ENCODE data around the gene ACER3. TPM values are rescaled to one million over a fixed set of nuclear protein-coding genes. Genes with fewer than 3 reads are reported as not detected.

The ACER3 gene
- total RNA-seq, 1 donor from 2014 or later = 14.7 TPM

DNA sequence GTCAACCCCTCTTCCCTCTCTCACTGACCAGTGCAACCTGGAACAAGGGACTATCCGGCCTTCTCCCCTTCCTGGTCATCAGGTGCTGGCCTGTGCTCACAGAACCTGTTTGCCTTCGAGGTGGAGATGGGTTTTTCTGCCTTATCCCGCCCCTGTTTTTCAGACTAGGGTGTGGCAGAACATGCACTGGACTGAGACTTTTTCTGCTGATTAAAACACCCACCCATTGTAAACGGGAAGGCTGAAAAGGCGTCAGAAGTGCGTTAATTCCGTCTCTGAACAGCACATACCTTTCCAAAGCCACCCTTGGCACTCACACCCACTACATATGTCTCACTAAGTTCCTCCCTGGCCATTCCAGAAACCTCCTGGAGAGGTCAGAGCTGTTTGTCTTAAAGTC lies 169.1 kb downstream of the ACER3 start:
- Mint-ChIP-seq H3K27me3 (peaks cover 41% of the 10 kb centered on the region), H3K4me3 (ENCODE audit: low read depth) (no peak overlapping the region), H3K27ac (no peak overlapping the region), H3K9me3 (ENCODE audit: low read depth) (no peaks in the 10 kb centered on the region), H3K36me3 (ENCODE audit: insufficient read depth) (no peaks in the 10 kb centered on the region), H3K4me1 (ENCODE audit: low read depth) (peaks cover 6% of the 10 kb centered on the region)
- TF ChIP-seq, protein P1, sequence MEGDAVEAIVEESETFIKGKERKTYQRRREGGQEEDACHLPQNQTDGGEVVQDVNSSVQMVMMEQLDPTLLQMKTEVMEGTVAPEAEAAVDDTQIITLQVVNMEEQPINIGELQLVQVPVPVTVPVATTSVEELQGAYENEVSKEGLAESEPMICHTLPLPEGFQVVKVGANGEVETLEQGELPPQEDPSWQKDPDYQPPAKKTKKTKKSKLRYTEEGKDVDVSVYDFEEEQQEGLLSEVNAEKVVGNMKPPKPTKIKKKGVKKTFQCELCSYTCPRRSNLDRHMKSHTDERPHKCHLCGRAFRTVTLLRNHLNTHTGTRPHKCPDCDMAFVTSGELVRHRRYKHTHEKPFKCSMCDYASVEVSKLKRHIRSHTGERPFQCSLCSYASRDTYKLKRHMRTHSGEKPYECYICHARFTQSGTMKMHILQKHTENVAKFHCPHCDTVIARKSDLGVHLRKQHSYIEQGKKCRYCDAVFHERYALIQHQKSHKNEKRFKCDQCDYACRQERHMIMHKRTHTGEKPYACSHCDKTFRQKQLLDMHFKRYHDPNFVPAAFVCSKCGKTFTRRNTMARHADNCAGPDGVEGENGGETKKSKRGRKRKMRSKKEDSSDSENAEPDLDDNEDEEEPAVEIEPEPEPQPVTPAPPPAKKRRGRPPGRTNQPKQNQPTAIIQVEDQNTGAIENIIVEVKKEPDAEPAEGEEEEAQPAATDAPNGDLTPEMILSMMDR (IDR thresholded peaks at IDR 0.05; ENCODE audit: unreplicated experiment) = no peak
- no peak for DNase-seq (ENCODE audit: low spot score, unreplicated experiment)

DNA sequence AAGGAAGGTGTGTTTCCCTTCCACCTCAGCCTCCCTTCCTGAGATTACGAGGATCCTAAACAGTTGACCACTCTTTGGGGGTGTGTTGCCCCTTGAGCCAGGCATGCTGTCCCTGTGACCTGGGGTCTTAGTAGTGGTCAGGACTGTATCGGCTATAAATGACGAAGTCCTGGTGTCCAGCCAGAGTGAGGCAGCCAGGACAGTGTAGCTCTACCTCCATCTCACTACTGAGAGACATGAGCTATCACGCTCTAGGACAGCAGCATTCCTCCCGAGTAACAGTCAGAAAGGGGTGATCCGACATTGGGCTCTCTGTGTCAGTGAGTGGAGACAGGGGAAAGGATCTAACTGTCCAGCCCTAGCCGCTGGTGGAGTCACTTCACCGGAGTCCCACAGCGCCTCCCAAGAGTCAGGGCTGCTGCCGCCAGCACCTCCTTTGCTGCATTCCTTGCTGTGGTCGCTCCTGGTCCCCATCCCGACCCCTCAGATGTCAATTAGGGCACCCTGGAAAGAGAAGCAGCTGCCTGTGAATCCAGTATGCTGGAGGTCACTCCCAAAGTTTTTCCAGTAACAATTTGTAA lies 170.2 kb downstream of the ACER3 start:
- Mint-ChIP-seq H3K9me3 (ENCODE audit: low read depth) (no peaks in the 10 kb centered on the region), H3K36me3 (ENCODE audit: insufficient read depth) (no peaks in the 10 kb centered on the region), H3K4me1 (ENCODE audit: low read depth) (peaks cover 10% of the 10 kb centered on the region), H3K27ac (no peak overlapping the region), H3K4me3 (ENCODE audit: low read depth) (no peak overlapping the region), H3K27me3 (peaks cover 48% of the 10 kb centered on the region)
- no peak for DNase-seq (ENCODE audit: low spot score, unreplicated experiment)
- TF ChIP-seq, protein P1 (IDR thresholded peaks at IDR 0.05; ENCODE audit: unreplicated experiment) = no peak

DNA sequence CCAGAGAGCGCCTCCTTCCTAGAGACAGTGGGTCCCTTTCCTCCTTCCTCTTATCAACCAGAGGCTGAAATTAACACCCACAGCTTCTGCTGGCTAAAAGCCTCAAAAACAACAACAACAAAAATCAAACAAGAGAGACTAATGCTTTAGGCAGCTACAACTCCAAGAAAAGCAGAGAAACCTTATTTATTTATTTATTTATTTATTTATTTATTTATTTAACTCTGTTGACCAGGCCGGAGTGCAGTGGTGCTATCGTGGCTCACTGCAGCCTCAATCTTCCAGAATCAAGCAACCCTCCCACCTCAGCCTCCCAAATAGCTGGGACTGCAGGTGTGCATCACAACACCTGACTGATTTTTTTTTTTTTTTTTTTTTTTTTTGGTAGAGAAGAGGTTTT lies 170.9 kb downstream of the ACER3 start:
- H3K36me3 Mint-ChIP-seq (ENCODE audit: insufficient read depth) = no peaks in the 10 kb centered on the region
- TF ChIP-seq, protein P1 (IDR thresholded peaks at IDR 0.05; ENCODE audit: unreplicated experiment) = no peak
- peaks cover 50% of the 10 kb centered on the region for H3K27me3 Mint-ChIP-seq
- DNase-seq (ENCODE audit: low spot score, unreplicated experiment) = no peak
- H3K27ac Mint-ChIP-seq = no peak overlapping the region
- no peaks in the 10 kb centered on the region for H3K9me3 Mint-ChIP-seq (ENCODE audit: low read depth)
- H3K4me3 Mint-ChIP-seq (ENCODE audit: low read depth) = no peak overlapping the region
- H3K4me1 Mint-ChIP-seq (ENCODE audit: low read depth) = peaks cover 12% of the 10 kb centered on the region

DNA sequence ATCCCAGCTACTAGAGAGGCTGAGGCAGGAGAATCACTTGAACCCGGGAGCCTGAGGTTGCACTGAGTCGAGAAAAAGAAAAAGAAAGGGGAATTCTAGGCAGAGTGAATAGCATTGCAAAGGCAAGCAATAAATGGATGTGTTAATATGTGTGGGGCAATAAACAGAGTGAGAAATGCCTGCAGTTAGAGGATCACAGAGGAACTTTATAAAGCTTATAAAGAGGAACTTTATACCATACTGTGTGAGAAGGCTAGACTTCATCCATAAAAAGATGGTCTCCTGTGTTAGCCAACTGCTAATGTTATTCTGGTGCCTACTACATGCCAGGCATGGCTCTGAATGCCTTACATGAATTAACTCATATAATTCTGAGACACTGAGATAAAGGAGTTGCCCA lies 174.3 kb downstream of the ACER3 start:
- no peak for DNase-seq (ENCODE audit: low spot score, unreplicated experiment)
- Mint-ChIP-seq H3K4me1 (ENCODE audit: low read depth) (peaks cover 19% of the 10 kb centered on the region), H3K27ac (no peak overlapping the region), H3K9me3 (ENCODE audit: low read depth) (peaks cover 3% of the 10 kb centered on the region), H3K4me3 (ENCODE audit: low read depth) (no peak overlapping the region), H3K36me3 (ENCODE audit: insufficient read depth) (peaks cover 3% of the 10 kb centered on the region), H3K27me3 (peaks cover 55% of the 10 kb centered on the region)
- TF ChIP-seq, protein P1 (IDR thresholded peaks at IDR 0.05; ENCODE audit: unreplicated experiment) = no peak

- Mint-ChIP-seq H3K27me3 (peaks cover 52% of the 10 kb centered on the region), H3K9me3 (ENCODE audit: low read depth) (peaks cover 3% of the 10 kb centered on the region), H3K4me3 (ENCODE audit: low read depth) (no peak overlapping the region), H3K27ac (no peak overlapping the region), H3K36me3 (ENCODE audit: insufficient read depth) (peaks cover 3% of the 10 kb centered on the region), H3K4me1 (ENCODE audit: low read depth) (peaks cover 18% of the 10 kb centered on the region)
- TF ChIP-seq, protein P1 (IDR thresholded peaks at IDR 0.05; ENCODE audit: unreplicated experiment) = no peak
- DNase-seq (ENCODE audit: low spot score, unreplicated experiment) = no peak
These were observed 174.9 kb downstream of the ACER3 start for GRCh38 chr11:77035580-77035979.

Measured in progenitor cell of endocrine pancreas (in vitro differentiated cells).